GM18505 (cell line): ENCODE results near the gene CR1.
"Not testable (repeated sequence)": the region's sequence is repeated elsewhere in the genome, so short reads cannot be mapped to it uniquely, and the experiment has no call there.

ENCODE experiments used
- ATAC-seq: cut with Tn5 transposase; IDR thresholded peaks from one replicate; pipeline ENCODE4 v1.9.1; 2021; ENCODE audit not compliant: unreplicated experiment
- POLR2A ChIP-seq: IDR thresholded peaks from 4 replicates; pipeline ENCODE4 v1.6.1; 2011; ENCODE audit warnings: borderline replicate concordance; ENCODE audit not compliant: insufficient read depth, insufficient read length; ENCODE audit errors: extremely low read depth

CR1 gene

GRCh38 chr1:207631137-207631536 lies 135.2 kb downstream of the CR1 start:
- TF ChIP-seq POLR2A = no peak
- ATAC-seq = no peak

GRCh38 chr1:207633226-207633625 lies 137.3 kb downstream of the CR1 start:
- no peak for ATAC-seq
- TF ChIP-seq POLR2A = no peak

- ATAC-seq = not testable (repeated sequence)
These were observed 137.8 kb downstream of the CR1 start for GRCh38 chr1:207633699-207634289.

GRCh38 chr1:207634293-207634692 lies 138.3 kb downstream of the CR1 start:
- ATAC-seq = not testable (repeated sequence)

GRCh38 chr1:207635569-207636186 lies 139.7 kb downstream of the CR1 start:
- not testable (repeated sequence) for ATAC-seq

GRCh38 chr1:207638487-207639145 lies 142.7 kb downstream of the CR1 start:
- ATAC-seq = not testable (repeated sequence)

GRCh38 chr1:207639362-207639761 lies 143.4 kb downstream of the CR1 start:
- ATAC-seq = not testable (repeated sequence)

GRCh38 chr1:207644166-207644851 lies 148.4 kb downstream of the CR1 start:
- no peak for ATAC-seq

GRCh38 chr1:207644852-207645634 lies 149.1 kb downstream of the CR1 start, which contains the start of gene CR1L:
Gene CR1L (plus strand): TSS chr1:207645133. CDS start chr1:207645234, 101 bp downstream.
- no peak for ATAC-seq
- TF ChIP-seq POLR2A = no peak

More at GRCh38 chr1:207644166-207644851, 148.4 kb downstream of the CR1 start:
- no peak for TF ChIP-seq POLR2A

- no peak for ATAC-seq
- no peak for TF ChIP-seq POLR2A
These were observed 149.7 kb downstream of the CR1 start for GRCh38 chr1:207645635-207646081.

- no peak for ATAC-seq
- TF ChIP-seq POLR2A = no peak
These were observed 150.2 kb downstream of the CR1 start for GRCh38 chr1:207646171-207646570.

GRCh38 chr1:207646944-207647579 lies 151.1 kb downstream of the CR1 start:
- no peak for ATAC-seq

GRCh38 chr1:207647671-207648333 lies 151.8 kb downstream of the CR1 start:
- TF ChIP-seq POLR2A = no peak
- ATAC-seq = no peak

More at GRCh38 chr1:207646944-207647579, 151.1 kb downstream of the CR1 start:
- TF ChIP-seq POLR2A = no peak
